Trophoblast cell (in vitro differentiated cells and primary cell): Measurements from ENCODE around the gene FSTL4.

Experiments used
- DNase-seq, 2 donors: peaks; one replicate each; pipeline ENCODE4 v3.0.0-alpha.2; 2016
- H2AFZ ChIP-seq: 2 replicates; pipeline ENCODE4 v1.6.1; 2013; ENCODE audit warnings: low read length, moderate library complexity, mild to moderate bottlenecking; ENCODE audit not compliant: insufficient read depth, poor library complexity
- H2AK5ac ChIP-seq: 2 replicates; pipeline ENCODE4 v1.6.1; 2013; ENCODE audit warnings: mild to moderate bottlenecking, low read length
- H2BK120ac ChIP-seq: 2 replicates; pipeline ENCODE4 v1.6.1; 2013; ENCODE audit warnings: low read length, mild to moderate bottlenecking, moderate library complexity; ENCODE audit not compliant: insufficient read depth, poor library complexity
- H2BK12ac ChIP-seq: 2 replicates; pipeline ENCODE4 v1.6.1; 2013; ENCODE audit warnings: mild to moderate bottlenecking, low read length, moderate library complexity
- H2BK5ac ChIP-seq: 2 replicates; pipeline ENCODE4 v1.6.1; 2013; ENCODE audit warnings: low read length, low read depth, moderate library complexity, mild to moderate bottlenecking; ENCODE audit not compliant: poor library complexity
- H3K14ac ChIP-seq: 2 replicates; pipeline ENCODE4 v1.6.1; 2013; ENCODE audit warnings: mild to moderate bottlenecking, low read length
- H3K18ac ChIP-seq: 2 replicates; pipeline ENCODE4 v1.6.1; 2013; ENCODE audit warnings: mild to moderate bottlenecking, low read length
- H3K23ac ChIP-seq: 2 replicates; pipeline ENCODE4 v1.6.1; 2013; ENCODE audit warnings: low read length
- H3K27ac ChIP-seq: 2 replicates; pipeline ENCODE4 v1.5.1; 2013; ENCODE audit warnings: low read depth, mild to moderate bottlenecking, inconsistent platforms, low read length, moderate library complexity
- H3K27me3 ChIP-seq: 2 replicates; pipeline ENCODE4 v1.6.1; 2013; ENCODE audit warnings: inconsistent platforms, mild to moderate bottlenecking, low read length, moderate library complexity; ENCODE audit not compliant: insufficient read depth
- H3K36me3 ChIP-seq, 2 experiments: 1 replicate in 1 of 2; 2 replicates in 1 of 2; pipeline ENCODE4 v1.6.1; 2013; ENCODE audit warnings: low read length in 2 of 2, mild to moderate bottlenecking in 2 of 2, moderate library complexity in 1 of 2; ENCODE audit not compliant: insufficient read depth in 2 of 2, control insufficient read depth in 1 of 2
- H3K4ac ChIP-seq: 2 replicates; pipeline ENCODE4 v1.6.1; 2013; ENCODE audit warnings: low read depth, mild to moderate bottlenecking, low read length, moderate library complexity
- H3K4me1 ChIP-seq, 2 experiments: 1 replicate in 1 of 2; 2 replicates in 1 of 2; pipeline ENCODE4 v1.6.1; 2013; ENCODE audit warnings: low read length in 2 of 2, mild to moderate bottlenecking in 2 of 2, moderate library complexity in 1 of 2; ENCODE audit not compliant: insufficient read depth in 2 of 2, control insufficient read depth in 1 of 2
- H3K4me2 ChIP-seq: 2 replicates; pipeline ENCODE4 v1.6.1; 2013; ENCODE audit warnings: inconsistent platforms, mild to moderate bottlenecking, low read length, moderate library complexity
- H3K4me3 ChIP-seq: 2 replicates; pipeline ENCODE4 v1.5.1; 2013; ENCODE audit warnings: mild to moderate bottlenecking, low read depth, low read length, inconsistent platforms
- H3K79me1 ChIP-seq: one replicate; pipeline ENCODE4 v1.6.1; 2013; ENCODE audit warnings: low read length
- H3K79me2 ChIP-seq: 2 replicates; pipeline ENCODE4 v1.6.1; 2013; ENCODE audit warnings: low read length, mild to moderate bottlenecking; ENCODE audit not compliant: control insufficient read depth, insufficient read depth, poor library complexity
- H3K9ac ChIP-seq: 2 replicates; pipeline ENCODE4 v1.6.1; 2013; ENCODE audit warnings: mild to moderate bottlenecking, low read length
- H3K9me3 ChIP-seq: 2 replicates; pipeline ENCODE4 v1.6.1; 2013; ENCODE audit warnings: low read depth, mild to moderate bottlenecking, control low read depth, inconsistent platforms, low read length; ENCODE audit not compliant: insufficient read depth
- H4K12ac ChIP-seq: 2 replicates; pipeline ENCODE4 v1.6.1; 2013; ENCODE audit warnings: low read depth, mild to moderate bottlenecking, low read length, moderate library complexity
- H4K8ac ChIP-seq: 2 replicates; pipeline ENCODE4 v1.6.1; 2013; ENCODE audit warnings: low read depth, mild to moderate bottlenecking, low read length, moderate library complexity
- H4K91ac ChIP-seq: one replicate; pipeline ENCODE4 v1.6.1; 2013; ENCODE audit warnings: low read depth, mild to moderate bottlenecking, low read length, moderate library complexity
- WGBS: extraction: QIAGEN DNeasy Blood & Tissue Kit; methylation state at CpG from one replicate; pipeline ENCODE4 v1.1.7; 2013; ENCODE audit warnings: missing lambda C conversion rate; ENCODE audit not compliant: insufficient read length, insufficient coverage; ENCODE audit errors: extremely low coverage; 5-methylcytosine and 5-hydroxymethylcytosine counted together

Gene FSTL4

GRCh38 chr5:133464013-133464412, 148.3 kb downstream of the FSTL4 start:
- Histone ChIP-seq H3K23ac (no peak overlapping the region), H3K9me3 (no peaks in the 10 kb centered on the region), H3K4me3 (no peak overlapping the region), H3K4me1 (no peaks in the 10 kb centered on the region), H2BK120ac (no peak overlapping the region), H3K9ac (no peak overlapping the region), H3K4me2 (no peak overlapping the region), H3K79me1 (no peaks in the 10 kb centered on the region), H3K36me3 (no peaks in the 10 kb centered on the region), H3K4ac (no peak overlapping the region), H2BK12ac (no peak overlapping the region), H3K14ac (no peak overlapping the region), H4K8ac (no peak overlapping the region), H3K18ac (no peak overlapping the region), H4K91ac (no peak overlapping the region), H4K12ac (no peak overlapping the region), H2AK5ac (no peak overlapping the region), H2BK5ac (no peak overlapping the region), H3K79me2 (no peaks in the 10 kb centered on the region), H3K27me3 (no peaks in the 10 kb centered on the region), H3K27ac (no peak overlapping the region), H2AFZ (no peak overlapping the region)
- no CpG with 5 or more reads among the region's 6 CpGs for WGBS
- DNase-seq: no peak

DNA sequence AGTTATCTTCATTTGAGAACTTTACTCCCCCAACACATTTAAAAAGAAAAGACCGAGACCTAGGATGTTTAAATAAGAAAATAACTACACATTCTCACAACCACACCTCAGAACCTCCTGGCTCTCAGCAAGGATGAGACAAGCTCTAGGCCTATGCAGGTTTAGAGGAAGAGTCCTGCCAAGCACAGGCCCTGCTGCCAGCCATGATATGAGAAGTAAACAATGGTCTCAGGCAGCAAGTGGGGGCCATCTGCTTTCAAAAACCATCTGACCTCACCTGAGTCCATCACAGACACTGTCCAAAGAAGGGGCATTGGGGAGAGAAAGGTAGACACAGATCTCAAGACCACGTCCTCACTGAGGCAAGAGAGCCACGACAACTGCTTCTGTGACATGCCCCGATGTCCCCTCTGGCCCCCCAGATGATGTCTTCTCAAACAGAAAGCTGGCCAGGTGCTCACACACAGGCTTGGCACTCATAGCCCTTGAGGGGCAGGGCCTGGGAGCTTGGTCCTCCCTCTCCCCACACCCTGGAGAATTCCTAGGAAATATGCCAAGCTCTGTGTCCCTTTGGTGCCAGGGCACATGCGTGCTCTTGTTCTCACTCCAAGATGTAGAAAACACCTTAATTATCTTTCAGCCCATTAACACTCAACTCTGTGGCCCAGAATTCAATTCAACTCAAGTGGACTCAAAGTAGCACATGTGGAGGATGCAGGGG, 150.4 kb downstream of the FSTL4 start:
- H3K4me2 ChIP-seq: no peak overlapping the region
- H2BK5ac ChIP-seq: no peak overlapping the region
- peaks cover 7 to 9% of the 10 kb centered on the region in 2 experiments for H3K4me1 ChIP-seq
- no peak overlapping the region for H3K4me3 ChIP-seq
- WGBS: no CpG with 5 or more reads among the region's 5 CpGs
- H3K4ac ChIP-seq: no peak overlapping the region
- no peaks in the 10 kb centered on the region for H3K9me3 ChIP-seq
- no peak overlapping the region for H4K12ac ChIP-seq
- H4K8ac ChIP-seq: no peak overlapping the region
- no peaks in the 10 kb centered on the region for H3K27me3 ChIP-seq
- no peak overlapping the region for H4K91ac ChIP-seq
- H3K79me2 ChIP-seq: no peaks in the 10 kb centered on the region
- H3K9ac ChIP-seq: no peak overlapping the region
- no peak overlapping the region for H3K14ac ChIP-seq
- no peak overlapping the region for H2BK120ac ChIP-seq
- H3K18ac ChIP-seq: no peak overlapping the region
- H2AK5ac ChIP-seq: no peak overlapping the region
- H2AFZ ChIP-seq: no peak overlapping the region
- H3K27ac ChIP-seq: no peak overlapping the region
- no peaks in the 10 kb centered on the region for H3K79me1 ChIP-seq
- peak overlapping the region; percentile 27 for H3K23ac ChIP-seq
- H2BK12ac ChIP-seq: no peak overlapping the region
- no peaks in the 10 kb centered on the region for H3K36me3 ChIP-seq
- no peak for DNase-seq

DNA sequence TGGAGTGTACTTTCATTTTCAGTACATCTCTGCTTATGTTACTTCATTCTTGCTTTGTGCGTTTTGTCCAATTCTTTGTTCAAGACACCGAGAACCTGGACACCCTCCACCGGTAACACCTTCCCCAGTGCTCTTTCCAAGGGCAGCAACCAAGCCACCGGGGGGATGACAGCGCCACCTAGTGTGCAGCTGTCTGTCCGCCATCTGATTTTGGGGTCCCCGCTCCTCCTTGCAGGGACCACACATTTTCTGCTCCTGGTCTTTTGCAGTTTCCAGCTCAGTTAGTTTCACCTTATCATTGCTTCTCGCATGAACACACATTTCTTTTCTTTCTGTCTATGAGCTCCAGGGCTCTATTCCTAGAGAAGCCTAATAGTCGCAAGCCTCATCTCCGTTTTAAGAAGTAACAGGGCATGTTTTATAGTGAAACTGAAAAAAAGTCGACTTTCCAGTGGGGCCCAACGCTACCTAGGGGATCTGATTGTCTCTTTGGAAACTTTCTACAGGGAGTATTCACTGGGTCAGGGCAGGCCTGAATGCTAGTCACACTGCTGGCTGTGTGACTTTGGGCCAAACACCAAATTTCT, 152.1 kb downstream of the FSTL4 start:
- H3K18ac ChIP-seq: no peak overlapping the region
- WGBS: no CpG with 5 or more reads among the region's 12 CpGs
- no peak overlapping the region for H4K91ac ChIP-seq
- no peak overlapping the region for H2BK12ac ChIP-seq
- no peak overlapping the region for H3K9ac ChIP-seq
- H3K9me3 ChIP-seq: no peaks in the 10 kb centered on the region
- H3K4me3 ChIP-seq: no peak overlapping the region
- H3K79me2 ChIP-seq: no peaks in the 10 kb centered on the region
- H3K23ac ChIP-seq: no peak overlapping the region
- H3K36me3 ChIP-seq: no peaks in the 10 kb centered on the region
- no peak overlapping the region for H3K27ac ChIP-seq
- no peak overlapping the region for H2AFZ ChIP-seq
- H4K12ac ChIP-seq: no peak overlapping the region
- no peak overlapping the region for H2AK5ac ChIP-seq
- no peak overlapping the region for H2BK120ac ChIP-seq
- H3K4ac ChIP-seq: no peak overlapping the region
- no peaks in the 10 kb centered on the region for H3K79me1 ChIP-seq
- peak in 1 of 2 donors; percentile 28 for DNase-seq
- no peak overlapping the region for H2BK5ac ChIP-seq
- H3K4me1 ChIP-seq: peaks cover 7 to 11% of the 10 kb centered on the region in 2 experiments
- H3K4me2 ChIP-seq: no peak overlapping the region
- H3K14ac ChIP-seq: no peak overlapping the region
- H3K27me3 ChIP-seq: no peaks in the 10 kb centered on the region
- H4K8ac ChIP-seq: no peak overlapping the region

GRCh38 chr5:133459474-133460160, 152.7 kb downstream of the FSTL4 start:
- Histone ChIP-seq H3K36me3 (no peaks in the 10 kb centered on the region), H3K4me2 (no peak overlapping the region)
- no CpG with 5 or more reads among the region's 7 CpGs for WGBS

More at GRCh38 chr5:133459474-133460160, 152.7 kb downstream of the FSTL4 start:
- Histone ChIP-seq H3K9me3 (no peaks in the 10 kb centered on the region), H3K27me3 (no peaks in the 10 kb centered on the region), H3K4me3 (no peak overlapping the region), H3K79me1 (no peaks in the 10 kb centered on the region), H2AFZ (no peak overlapping the region), H2AK5ac (no peak overlapping the region), H3K14ac (no peak overlapping the region), H3K9ac (no peak overlapping the region), H2BK5ac (no peak overlapping the region), H2BK120ac (no peak overlapping the region), H3K4me1 (peaks cover 7 to 11% of the 10 kb centered on the region in 2 experiments), H2BK12ac (no peak overlapping the region), H3K27ac (no peak overlapping the region), H3K18ac (no peak overlapping the region), H3K23ac (no peak overlapping the region), H3K79me2 (no peaks in the 10 kb centered on the region), H4K8ac (no peak overlapping the region), H4K12ac (no peak overlapping the region), H4K91ac (no peak overlapping the region), H3K4ac (no peak overlapping the region)
- DNase-seq: no peak
